EH (cell line): ENCODE data around the gene PYM1.
"Not testable (repeated sequence)": the region's sequence is repeated elsewhere in the genome, so short reads cannot be mapped to it uniquely, and the experiment has no call there.

Source experiments
- DNase-seq: peaks from one replicate; pipeline ENCODE4 v3.0.0-alpha.2; 2015; ENCODE audit warnings: low read depth

The PYM1 gene

DNA sequence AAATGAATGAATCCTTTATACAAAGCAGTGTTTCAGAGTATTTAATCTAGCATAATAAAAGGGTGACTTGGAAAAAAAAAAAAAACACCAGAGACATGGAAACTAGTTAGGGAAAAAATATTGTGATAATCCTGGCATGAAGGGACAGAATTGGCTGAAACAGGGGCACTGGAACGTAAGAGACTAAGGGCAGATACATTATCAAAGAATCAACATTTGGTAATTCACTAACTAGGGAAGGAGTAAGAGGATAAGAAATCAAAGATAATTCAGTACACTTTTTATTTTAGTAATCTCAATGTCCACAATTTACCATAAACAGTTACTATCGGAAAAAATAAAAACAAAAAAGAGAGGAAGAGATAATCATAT is 18.2 kb downstream of the PYM1 start:
- DNase-seq, result no peak

DNA sequence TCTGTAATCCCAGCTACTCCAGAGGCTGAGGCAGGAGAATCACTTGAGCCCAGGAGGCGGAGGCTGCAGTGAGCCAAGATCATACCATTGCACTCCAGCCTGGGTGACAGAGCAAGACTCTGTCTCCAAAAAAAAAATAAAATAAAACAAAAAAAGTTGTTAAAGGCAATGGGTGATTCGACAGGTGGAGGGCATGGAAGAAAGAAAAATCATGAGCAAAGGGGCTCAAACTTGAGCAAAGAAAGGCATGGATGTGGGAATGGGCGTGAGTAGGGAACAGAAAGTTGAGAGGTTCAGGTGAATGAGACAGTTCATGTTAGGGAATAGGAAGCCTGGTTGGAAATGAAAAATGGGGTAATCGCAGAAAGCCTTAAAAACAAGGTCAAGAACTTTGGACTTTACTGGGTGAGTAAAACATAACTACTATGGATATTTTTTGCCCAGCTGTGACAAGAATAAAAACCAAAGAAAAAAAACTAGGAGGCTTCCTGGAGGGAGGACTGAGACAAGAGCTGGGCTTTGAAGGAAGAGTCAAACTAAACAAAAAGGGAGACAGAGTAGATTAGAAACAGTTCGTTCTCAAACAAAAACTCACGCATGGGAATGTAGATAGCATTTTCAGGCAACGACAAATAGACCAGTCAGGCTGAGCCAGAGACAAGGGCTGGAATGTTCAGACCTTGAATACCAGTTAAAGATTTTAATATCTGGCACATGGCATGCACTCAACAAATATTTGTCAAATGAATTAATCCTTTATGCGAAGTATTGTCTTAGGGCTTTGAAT is 18.8 kb downstream of the PYM1 start:
- DNase-seq, result peak; percentile 60

DNA sequence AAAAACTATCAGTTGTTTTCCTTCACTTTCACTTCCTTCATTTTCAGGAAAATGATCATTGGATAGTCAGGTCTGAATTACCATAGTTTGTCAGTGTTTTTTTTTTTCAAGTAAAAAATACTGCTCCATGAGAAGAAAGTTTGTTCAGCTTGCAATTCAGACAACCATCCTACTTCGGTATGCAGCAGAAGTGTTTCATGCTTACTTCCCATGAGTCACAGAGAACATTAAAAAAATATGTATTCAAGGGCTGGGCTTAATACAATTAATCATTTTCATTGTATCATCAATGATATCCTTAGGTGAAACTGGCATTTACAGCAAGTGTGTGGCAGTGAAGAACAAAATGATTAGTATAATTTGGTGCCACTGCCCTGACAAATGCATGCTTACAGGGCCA is 21.6 kb downstream of the PYM1 start:
- DNase-seq, result peak; percentile 50

DNA sequence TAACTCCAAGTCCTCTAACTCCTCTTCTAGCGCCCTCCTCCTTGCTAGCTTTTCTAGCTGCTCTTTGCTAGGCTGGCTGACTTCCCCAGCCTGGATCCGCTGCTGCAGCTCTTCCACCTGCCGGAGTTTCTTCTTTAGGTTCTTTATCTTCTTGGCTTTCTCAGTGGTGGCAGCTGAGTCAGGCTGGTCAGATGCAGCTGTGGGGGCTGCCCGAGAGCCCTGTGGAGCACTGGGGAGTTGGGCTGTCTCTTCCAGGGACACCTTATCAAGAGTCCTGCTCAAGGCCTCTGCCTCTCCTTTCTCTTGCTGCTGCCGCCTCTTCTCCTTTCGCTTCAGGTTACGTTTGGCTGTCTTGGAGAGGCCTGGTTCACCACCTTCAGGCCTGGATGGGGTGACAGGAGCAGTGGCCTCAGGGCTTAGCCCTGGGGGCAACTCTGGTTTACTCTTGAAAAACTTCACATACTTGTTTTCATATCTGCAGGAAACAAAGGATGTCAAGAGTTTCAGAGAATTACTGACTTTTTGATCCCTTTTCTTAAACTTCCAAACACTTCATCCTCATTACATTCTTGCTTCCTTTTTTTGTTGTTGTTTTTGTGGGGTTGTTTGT is 25.7 kb downstream of the PYM1 start:
- no peak for DNase-seq

DNA sequence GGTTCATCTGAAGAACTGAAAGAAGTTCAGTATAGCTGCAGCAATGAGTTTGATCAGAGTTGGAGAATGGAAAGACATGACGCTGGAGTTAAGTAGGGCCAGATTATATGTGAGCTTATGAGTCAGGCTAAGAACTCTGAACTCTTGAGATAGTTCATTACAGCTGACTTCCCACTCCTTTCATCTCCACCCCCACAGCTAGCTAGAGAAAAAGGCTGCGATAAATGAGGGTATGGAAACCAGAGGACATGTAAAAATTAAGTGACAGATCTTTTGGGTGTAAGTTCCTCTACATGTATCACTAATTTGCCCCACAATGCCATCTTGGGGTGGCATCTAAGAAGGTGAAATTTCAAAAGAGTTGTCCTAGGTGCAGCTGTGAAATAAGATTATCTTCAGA is 28.6 kb downstream of the PYM1 start:
- peak; percentile 11 for DNase-seq

DNA sequence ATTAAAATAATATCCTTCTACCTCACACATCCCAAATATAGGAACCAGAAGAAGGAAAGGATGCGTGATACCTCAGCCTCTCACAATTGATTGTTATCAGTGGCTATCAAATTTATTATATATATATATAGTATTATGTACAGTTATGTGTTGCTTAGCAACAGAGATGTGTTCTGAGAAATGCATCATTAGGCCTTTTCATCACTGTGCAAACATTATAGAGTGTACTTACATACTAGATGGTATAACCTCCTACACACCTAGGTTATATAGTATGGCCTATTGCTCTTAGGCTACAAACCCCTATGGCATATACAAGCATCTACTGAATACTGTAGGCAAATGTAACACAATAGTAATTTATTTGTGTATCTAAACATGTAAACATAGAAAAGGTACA is 34.0 kb downstream of the PYM1 start:
- no peak for DNase-seq

DNA sequence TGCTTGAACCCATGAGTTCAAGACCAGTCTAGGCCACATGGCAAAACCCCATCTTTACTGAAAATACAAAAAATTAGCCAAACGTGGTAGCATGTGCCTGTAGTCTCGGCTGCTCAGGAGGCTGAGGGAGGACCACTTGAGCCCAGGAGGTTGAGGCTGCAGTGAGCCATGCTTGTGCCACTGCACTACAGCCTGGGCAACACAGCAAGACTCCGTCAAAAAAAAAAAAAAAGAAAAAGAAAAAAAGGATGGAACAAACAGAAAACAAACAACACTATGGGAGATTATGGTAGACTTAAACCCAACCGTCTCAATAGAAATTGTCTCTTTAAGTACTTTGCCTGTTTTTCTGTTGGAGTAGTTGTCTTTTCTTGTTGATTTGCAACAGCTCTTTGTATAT is 36.4 kb downstream of the PYM1 start:
- DNase-seq, result no peak

DNA sequence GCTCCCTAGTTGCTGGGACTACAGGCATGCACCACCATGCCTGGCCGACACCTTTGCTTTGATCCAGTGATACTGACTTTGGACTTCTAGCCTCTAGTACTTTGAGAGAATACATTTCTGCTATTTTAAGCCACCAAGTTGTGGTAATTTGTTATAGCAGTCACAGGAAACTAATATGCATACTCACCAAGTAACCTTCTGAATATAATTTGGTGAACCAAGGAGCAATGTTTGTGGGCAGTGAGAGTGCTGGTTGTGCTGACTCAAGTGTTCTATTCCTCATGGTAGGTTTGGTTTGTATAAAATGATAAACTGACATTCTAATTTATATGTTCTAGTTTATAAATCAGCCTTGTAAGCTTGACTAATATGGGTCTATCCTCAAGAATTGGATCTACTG is 42.6 kb downstream of the PYM1 start:
- DNase-seq, result no peak

DNA sequence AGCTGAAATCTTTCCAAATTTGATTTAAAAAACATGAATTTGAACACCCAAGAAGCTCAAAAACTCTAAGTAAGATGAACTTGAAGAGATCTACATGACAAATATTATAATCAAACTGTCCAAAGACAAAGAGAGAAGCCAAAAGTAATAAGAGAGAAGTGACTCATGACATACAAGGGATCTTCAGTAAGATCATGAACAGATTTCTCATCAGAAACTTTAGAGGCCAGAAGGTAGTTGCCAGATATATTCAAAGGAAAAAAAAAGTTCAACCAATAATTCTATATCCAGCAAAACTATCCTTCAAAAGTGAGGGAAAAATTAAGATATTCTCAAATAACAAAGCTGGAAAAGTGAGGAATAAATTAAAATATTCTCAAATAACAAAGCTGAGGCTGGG is 49.9 kb downstream of the PYM1 start:
- no peak for DNase-seq

DNA sequence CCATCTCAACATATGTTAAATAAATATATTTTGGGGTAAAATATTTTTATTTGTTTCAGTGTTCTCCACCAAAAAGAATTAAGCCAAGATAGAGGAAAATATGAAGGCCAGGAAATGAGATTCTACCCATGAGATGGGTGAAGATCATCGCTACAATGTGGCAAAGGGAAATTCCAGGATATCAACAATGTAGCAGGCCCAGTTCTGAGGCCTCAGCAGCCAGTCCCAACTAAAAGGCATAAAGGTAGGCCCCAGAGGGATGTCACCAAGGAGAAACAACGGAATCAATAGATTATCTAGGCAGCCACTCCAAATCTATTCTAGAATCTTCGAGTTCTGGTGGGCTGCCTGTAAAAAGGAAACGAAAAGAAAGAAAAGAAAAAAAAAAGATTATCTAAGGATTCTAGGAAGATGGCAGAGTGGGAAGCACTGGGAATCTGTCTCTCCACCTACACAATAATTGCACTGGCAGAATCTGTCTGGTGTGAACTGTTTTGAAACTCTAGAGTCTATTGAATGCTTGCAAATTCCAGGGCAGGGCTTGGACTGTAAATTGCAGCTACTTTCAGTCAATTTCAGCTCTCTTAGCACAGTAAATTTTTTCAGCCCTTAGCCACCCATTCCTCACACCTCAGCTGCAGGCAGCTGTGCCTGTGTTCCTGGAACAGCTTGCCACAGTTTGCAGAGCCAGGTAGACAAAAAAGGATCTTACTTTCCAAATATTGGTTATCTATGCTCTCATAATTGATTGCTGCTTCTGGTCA is 51.8 kb downstream of the PYM1 start:
- DNase-seq, result no peak

DNA sequence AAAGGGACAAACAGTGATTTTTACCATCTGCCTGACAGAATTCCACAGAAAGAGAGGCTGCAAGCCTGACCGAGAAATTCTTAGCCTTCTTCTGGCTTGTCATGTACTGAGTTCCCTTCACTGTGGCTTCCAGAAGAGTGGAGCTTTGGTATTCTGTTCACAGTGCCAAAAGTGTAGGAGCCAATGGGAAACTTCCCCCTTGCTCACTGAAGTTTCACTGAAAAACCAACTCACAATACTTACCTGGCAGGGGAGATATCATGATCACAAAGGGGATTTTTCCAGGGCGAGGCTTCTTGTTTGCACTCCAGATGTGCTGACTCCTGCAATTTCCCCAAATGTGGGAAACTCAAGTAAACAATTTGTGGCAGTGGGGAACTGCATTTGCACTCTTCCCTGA is 53.3 kb downstream of the PYM1 start:
- peak; percentile 14 for DNase-seq

DNA sequence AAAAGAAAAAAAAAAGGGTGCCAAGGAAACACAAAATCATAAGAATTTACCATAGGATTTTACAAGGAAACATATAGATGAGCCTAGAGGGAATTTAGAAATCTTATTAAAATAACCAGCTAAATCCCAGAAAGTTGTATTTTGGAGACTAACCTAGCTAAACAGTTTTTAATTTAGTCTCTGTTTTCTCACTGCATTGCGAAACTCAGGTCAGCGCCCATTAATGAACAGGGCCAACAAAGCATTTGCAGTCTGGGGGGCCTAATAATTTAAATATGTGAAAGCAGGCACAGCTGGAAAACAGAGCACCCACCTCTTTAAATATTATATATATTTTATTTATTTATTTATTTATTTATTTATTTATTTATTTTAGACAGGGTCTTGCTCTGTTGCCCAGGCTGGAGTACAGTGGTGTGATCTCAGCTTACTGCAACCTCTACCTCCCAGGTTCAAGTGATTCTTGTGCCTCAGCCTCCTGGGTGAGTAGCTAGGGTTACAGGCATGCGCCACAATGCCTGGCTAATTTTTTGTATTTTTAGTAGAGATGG is 61.2 kb downstream of the PYM1 start:
- not testable (repeated sequence) for DNase-seq

DNA sequence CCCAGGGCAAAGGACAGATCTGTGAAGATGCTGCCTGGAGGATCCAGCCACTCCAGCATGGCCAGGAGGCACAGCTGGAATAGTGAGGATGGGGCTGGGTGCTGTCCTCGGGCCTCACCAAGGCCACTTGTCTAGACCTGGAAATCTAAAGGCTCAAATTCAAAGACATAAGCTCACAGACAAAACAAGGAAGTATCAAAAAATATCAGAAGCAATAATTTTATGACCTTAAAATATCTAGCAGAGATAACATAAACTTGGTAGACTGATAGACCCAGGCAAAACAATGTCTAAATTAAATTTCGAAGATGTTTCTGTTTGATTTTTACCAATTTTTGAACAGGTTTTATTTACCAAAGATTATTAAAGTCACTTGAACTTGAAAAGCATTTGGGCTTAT is 62.4 kb downstream of the PYM1 start:
- DNase-seq, result no peak

DNA sequence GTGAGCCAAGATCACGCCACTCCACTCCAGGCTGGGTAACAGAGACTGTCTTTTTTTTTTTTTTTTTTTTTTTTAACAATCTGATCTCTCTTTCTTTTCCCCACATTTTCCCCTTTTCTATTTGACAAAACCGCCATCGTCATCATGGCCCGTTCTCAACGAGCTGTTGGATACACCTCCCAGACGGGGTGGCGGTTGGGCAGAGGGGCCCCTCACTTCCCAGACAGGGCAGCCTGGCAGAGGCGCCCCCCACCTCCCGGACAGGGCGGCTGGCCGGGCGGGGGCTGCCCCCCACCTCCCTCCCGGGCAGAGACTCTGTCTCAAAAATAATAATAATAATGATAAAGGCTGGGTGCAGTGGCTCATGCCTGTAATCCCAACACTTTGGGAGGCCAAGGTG is 64.8 kb downstream of the PYM1 start:
- DNase-seq, result not testable (repeated sequence)

DNA sequence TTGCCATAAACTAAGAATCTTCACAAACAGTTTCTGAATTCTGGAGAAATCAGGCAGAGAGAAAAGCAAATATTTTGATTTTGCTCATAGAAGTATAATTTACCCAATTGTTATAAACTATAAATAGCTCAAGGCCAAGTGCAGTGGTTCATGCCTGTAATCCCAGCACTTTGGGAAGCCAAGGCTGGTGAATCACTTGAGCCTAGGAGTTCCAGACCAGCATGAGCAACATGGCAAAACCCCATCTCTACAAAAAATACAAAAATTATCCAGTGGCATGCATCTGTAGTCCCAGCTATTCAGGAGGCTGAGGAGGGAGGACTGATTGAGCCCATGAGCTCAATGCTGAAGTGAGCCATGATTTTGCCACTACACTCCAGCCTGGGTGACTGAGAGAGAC is 65.4 kb downstream of the PYM1 start:
- DNase-seq, result peak; percentile 69

DNA sequence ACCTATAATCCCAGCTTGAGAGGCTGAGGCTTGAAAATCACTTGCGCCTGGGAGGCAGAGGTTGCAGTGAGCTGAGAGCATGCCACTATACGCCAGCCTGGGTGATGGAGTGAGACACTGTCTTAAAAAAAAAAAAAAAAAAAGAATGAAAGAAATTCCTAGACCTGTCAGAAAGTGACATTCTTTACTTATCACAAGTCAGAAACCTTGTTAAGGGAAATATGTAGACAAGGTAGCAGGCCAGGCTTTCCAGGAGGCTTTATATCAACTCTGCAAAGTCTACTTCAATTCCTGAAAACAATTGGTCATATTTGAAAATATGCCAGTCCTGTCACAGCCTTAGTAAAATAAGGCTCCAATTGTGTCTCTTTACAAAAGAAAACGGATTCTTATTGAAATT is 65.8 kb downstream of the PYM1 start:
- no peak for DNase-seq

DNA sequence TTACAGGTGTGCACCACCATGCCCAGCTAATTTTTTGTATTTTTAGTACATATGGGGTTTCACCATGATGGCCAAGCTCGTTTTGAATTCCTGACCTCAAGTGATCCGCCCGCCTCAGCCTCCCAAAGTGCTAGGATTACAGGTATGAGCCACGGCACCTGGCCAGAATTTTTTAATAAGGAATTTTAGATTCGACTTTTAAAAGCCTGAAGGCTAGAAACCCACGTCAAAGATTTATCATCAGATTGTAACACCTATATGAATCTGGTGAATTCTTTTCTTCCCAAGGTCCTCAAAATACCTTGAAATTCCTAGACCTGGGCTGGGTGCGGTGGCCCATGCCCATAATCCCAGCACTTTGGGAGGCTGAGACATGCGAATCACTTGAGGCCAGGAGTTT is 66.3 kb downstream of the PYM1 start:
- DNase-seq, result no peak

DNA sequence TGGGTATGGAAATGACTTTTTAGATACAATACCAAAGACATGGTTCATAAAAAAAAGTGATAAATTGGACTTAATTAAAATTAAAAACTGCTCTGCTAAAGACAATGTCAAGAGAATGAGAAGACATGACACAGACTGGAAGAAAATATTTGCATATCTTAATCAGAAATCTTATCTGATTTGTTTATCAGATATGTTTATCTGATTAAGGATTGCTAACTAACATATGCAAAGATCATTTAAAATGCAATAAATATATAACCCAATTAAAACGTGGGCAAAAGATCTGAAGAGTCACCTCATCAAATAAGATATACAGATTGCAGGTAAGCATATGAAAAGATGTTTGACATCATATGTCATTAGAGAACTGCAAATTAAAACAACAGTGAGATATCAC is 75.0 kb downstream of the PYM1 start:
- DNase-seq, result no peak
